ENCODE data around the gene MUC15.

DNA sequence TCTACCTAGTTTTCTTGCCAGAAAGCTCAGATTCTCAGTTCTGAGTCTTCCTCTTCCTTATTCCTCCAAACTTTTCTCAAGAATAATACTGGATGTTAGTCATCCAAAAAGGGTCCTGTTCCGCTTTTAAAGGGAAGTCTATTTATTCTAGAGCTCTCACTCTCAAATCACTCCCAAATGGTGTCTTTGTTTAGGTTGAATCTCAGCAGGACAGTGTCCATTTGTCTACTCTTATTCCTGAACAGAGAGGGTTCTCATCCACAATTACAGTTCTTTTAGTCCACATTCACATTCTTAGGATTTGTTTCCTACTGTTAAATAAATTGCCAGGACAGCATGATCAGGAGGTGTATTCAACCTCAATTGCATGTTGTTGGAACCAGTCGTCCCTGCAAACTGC lies 61.3 kb downstream of the MUC15 start:
- TF ChIP-seq, protein P1, sequence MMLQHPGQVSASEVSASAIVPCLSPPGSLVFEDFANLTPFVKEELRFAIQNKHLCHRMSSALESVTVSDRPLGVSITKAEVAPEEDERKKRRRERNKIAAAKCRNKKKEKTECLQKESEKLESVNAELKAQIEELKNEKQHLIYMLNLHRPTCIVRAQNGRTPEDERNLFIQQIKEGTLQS (IDR thresholded peaks at IDR 0.05; ENCODE audit: insufficient read depth, low read depth, low read length): no peak
- TF ChIP-seq, protein P2, sequence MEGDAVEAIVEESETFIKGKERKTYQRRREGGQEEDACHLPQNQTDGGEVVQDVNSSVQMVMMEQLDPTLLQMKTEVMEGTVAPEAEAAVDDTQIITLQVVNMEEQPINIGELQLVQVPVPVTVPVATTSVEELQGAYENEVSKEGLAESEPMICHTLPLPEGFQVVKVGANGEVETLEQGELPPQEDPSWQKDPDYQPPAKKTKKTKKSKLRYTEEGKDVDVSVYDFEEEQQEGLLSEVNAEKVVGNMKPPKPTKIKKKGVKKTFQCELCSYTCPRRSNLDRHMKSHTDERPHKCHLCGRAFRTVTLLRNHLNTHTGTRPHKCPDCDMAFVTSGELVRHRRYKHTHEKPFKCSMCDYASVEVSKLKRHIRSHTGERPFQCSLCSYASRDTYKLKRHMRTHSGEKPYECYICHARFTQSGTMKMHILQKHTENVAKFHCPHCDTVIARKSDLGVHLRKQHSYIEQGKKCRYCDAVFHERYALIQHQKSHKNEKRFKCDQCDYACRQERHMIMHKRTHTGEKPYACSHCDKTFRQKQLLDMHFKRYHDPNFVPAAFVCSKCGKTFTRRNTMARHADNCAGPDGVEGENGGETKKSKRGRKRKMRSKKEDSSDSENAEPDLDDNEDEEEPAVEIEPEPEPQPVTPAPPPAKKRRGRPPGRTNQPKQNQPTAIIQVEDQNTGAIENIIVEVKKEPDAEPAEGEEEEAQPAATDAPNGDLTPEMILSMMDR (IDR thresholded peaks at IDR 0.05; ENCODE audit: control extremely low read depth in 1 of 3, insufficient read depth in 1 of 3, low read depth in 1 of 3, low read length in 3 of 3): no peak
- no peak for TF ChIP-seq MAFK (IDR thresholded peaks at IDR 0.05; ENCODE audit: low read depth, low read length)
- no peak for TF ChIP-seq POLR2A (IDR thresholded peaks at IDR 0.05; ENCODE audit: control extremely low read depth in 1 of 2, low read depth in 2 of 2, low read length in 2 of 2)
- no peak for TF ChIP-seq CBX5 (IDR thresholded peaks at IDR 0.05; ENCODE audit: low read depth, low read length)
